ENCODE measurements around the gene RETREG1.

DNA sequence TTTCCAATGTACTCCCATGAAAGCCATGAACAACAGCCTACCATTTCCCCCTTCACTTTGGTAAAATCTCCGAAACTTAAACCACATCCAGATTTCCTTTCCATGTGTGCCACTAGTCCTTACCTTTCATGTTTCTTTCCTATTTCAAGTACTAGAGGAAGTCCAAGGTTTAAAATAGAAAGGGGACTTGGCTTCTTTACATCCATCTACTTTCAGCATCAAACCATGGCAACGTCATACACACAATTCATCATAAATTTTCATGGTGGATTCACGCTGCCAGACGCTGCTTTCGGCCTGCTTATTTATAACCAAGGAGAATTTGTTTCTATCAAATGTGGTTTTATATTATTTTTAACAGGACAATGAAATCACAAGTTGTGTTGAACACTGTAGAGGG lies 92.5 kb downstream of the RETREG1 start:
- TF ChIP-seq, protein P1, sequence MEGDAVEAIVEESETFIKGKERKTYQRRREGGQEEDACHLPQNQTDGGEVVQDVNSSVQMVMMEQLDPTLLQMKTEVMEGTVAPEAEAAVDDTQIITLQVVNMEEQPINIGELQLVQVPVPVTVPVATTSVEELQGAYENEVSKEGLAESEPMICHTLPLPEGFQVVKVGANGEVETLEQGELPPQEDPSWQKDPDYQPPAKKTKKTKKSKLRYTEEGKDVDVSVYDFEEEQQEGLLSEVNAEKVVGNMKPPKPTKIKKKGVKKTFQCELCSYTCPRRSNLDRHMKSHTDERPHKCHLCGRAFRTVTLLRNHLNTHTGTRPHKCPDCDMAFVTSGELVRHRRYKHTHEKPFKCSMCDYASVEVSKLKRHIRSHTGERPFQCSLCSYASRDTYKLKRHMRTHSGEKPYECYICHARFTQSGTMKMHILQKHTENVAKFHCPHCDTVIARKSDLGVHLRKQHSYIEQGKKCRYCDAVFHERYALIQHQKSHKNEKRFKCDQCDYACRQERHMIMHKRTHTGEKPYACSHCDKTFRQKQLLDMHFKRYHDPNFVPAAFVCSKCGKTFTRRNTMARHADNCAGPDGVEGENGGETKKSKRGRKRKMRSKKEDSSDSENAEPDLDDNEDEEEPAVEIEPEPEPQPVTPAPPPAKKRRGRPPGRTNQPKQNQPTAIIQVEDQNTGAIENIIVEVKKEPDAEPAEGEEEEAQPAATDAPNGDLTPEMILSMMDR (IDR thresholded peaks at IDR 0.05), result no peak
- no peak for TF ChIP-seq POLR2A (IDR thresholded peaks at IDR 0.05)

Measured in lower leg skin (tissue), 3 donors.